Stimulated activated effector memory CD8-positive, alpha-beta T cell treated with anti-CD3 and anti-CD28 coated beads, Interleukin-12 subunit alpha, Interleukin-12 subunit beta, amount 100 ng/mL, for 72 hours (primary cell): ENCODE data around the gene PDLIM4.

Source experiments
- ATAC-seq: fragments of 150-1000 bp; cut with Tn5 transposase; 2 replicates; pipeline ENCODE4 v1.10.0; 2021
- DNase-seq, 2 donors: peaks; one replicate each; pipeline ENCODE4 v3.0.0; 2021 to 2022; ENCODE audit warnings: low spot score in 2 of 2
- H3K27ac Mint-ChIP-seq: one replicate; pipeline ENCODE4 v1.8.0; 2022; ENCODE audit warnings: mild to moderate bottlenecking, mixed read lengths
- H3K36me3 Mint-ChIP-seq: one replicate; pipeline ENCODE4 v1.8.0; 2022; ENCODE audit warnings: mild to moderate bottlenecking, mixed read lengths
- H3K4me1 Mint-ChIP-seq: one replicate; pipeline ENCODE4 v1.8.0; 2022; ENCODE audit warnings: mixed read lengths
- H3K4me3 Mint-ChIP-seq: one replicate; pipeline ENCODE4 v1.8.0; 2022; ENCODE audit warnings: mild to moderate bottlenecking, mixed read lengths
- H3K9me3 Mint-ChIP-seq: one replicate; pipeline ENCODE4 v1.8.0; 2022; ENCODE audit warnings: mixed read lengths

PDLIM4 gene, protein sequence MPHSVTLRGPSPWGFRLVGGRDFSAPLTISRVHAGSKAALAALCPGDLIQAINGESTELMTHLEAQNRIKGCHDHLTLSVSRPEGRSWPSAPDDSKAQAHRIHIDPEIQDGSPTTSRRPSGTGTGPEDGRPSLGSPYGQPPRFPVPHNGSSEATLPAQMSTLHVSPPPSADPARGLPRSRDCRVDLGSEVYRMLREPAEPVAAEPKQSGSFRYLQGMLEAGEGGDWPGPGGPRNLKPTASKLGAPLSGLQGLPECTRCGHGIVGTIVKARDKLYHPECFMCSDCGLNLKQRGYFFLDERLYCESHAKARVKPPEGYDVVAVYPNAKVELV

DNA sequence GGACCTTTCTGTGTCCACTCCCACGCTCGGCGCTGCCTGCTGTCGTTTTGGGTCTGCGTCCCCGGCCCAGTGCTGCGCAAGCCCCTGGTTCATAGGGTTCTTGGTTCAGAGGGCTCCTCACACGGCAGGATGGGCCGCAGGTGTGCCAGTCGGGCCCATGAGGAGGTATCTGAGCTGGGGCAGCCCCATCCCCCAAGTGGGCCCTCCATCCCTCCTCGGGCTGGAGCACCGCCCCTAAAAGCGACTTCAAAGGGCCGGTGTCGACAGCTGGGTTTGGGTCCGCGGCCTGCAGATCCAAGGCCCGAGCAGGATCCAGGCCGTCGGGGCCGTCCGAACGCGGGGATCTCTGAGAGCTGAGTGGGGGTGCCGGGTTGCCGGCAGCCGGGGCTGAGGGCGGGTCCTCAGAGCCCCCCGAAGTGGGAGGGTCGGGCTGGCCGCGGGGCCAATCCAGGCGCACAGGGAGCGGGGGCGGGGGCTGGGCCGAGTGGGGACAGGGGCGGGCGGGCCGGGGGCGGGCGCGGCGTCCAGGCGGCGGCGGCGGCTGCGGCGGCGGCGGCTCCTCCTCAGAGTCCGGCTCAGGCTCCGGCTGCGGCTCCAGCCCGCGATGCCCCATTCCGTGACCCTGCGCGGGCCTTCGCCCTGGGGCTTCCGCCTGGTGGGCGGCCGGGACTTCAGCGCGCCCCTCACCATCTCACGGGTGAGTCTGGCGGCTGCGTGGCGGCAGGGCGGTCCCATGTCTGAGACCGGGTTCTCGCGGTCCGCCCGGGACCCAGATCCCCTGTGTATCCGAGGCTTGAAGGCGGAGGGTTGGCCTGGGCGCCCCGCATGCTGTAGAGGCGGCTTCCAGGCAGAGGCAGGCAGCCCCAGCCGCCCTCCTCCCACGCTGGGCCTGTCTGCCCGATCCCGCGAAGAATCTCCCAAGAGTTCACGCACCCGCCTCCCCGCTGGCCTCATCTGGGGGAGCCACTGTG lies at the start of gene PDLIM4:
Gene PDLIM4 (plus strand): TSS at position 566 of the 971 bp plus-strand sequence. CDS start 39 bp downstream, at position 605.
- H3K27ac Mint-ChIP-seq, result no peak within 1 kb of the TSS
- H3K4me1 Mint-ChIP-seq, result peaks cover 21% of the 10 kb centered on the region
- H3K9me3 Mint-ChIP-seq, result no peaks in the 10 kb centered on the region
- no peak for DNase-seq
- no peaks in the 10 kb centered on the region for H3K36me3 Mint-ChIP-seq
- peak within 1 kb of the TSS; percentile 2 for H3K4me3 Mint-ChIP-seq
- no peak for ATAC-seq

DNA sequence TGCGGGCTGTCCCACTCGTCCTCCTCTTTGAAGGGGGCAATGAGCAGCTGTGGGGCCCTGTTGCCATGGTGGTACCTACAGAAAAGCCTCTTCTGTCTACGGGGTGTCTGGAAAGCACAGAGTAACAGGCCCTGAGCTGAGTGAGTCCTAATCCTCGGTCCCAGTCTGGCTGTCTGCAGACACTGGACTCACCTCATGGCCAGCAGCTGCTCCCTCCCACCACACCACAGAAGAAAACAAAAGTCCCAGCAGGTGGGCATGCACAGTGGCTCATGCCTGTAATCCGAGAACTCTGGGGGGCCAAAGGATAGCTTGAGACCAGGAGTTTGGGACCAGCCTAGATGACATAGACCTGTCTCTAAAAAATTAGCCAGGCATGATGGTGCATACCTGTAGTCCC lies 49.7 kb upstream of the PDLIM4 start:
- Mint-ChIP-seq H3K36me3 (peaks cover 15% of the 10 kb centered on the region), H3K27ac (no peak overlapping the region), H3K9me3 (no peaks in the 10 kb centered on the region), H3K4me3 (no peak overlapping the region), H3K4me1 (peaks cover 14% of the 10 kb centered on the region)
- ATAC-seq, result no peak
- no peak for DNase-seq

DNA sequence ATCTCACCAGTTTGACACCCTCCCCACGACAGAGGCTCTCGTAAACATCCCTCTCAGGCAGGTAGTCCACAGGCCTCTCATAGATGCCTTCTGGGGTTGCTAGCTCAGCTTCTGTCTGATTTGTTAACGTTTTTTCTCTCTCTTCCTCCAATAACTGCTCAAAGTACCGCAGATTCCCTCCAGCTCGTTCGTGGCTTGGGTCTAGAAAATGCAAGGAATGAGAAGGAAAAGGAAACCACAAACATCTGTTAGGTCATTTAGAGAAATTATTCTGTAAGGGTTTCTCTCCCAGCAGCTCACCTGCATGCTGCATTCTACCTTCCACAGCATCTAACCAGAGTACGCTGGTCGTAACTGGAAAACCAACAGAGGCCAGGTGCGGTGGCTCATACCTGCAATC lies 48.4 kb upstream of the PDLIM4 start:
- H3K36me3 Mint-ChIP-seq, result peaks cover 10% of the 10 kb centered on the region
- no peak overlapping the region for H3K4me3 Mint-ChIP-seq
- H3K9me3 Mint-ChIP-seq, result no peaks in the 10 kb centered on the region
- no peak for ATAC-seq
- no peak for DNase-seq
- H3K4me1 Mint-ChIP-seq, result peaks cover 8% of the 10 kb centered on the region
- no peak overlapping the region for H3K27ac Mint-ChIP-seq

- H3K27ac Mint-ChIP-seq, result no peak overlapping the region
- ATAC-seq (no peak), DNase-seq (no peak)
- peaks cover 10% of the 10 kb centered on the region for H3K36me3 Mint-ChIP-seq
- H3K9me3 Mint-ChIP-seq, result no peaks in the 10 kb centered on the region
- no peak overlapping the region for H3K4me3 Mint-ChIP-seq
- H3K4me1 Mint-ChIP-seq, result peaks cover 4% of the 10 kb centered on the region
Observed at GRCh38 chr5:132209901-132210545, 47.5 kb upstream of the PDLIM4 start.

DNA sequence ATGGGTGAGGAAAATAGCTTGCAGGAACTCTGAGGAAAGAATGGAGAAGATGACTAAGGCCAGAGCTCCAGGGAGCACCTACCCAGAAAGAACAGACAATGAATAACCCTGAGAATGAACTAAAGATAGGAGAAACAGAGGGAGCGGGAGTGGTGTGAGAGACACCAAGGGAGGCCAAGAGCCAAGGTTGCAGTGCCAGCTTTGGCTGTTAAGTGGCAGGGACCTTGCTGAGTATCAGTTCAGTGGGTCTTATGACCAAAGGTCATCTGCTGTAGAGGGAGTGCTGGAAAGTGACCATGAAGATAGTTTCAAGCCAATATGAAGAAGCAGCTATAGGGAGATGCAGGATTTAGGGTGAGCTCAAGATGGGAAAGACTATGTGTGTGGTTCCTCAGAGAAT lies 46.6 kb upstream of the PDLIM4 start:
- no peaks in the 10 kb centered on the region for H3K9me3 Mint-ChIP-seq
- ATAC-seq (no peak), DNase-seq (no peak)
- no peak overlapping the region for H3K27ac Mint-ChIP-seq
- H3K36me3 Mint-ChIP-seq, result peaks cover 10% of the 10 kb centered on the region
- H3K4me3 Mint-ChIP-seq, result no peak overlapping the region
- H3K4me1 Mint-ChIP-seq, result peaks cover 4% of the 10 kb centered on the region

GRCh38 chr5:132211787-132212186 lies 45.7 kb upstream of the PDLIM4 start:
- no peak for ATAC-seq
- no peak for DNase-seq
- Mint-ChIP-seq H3K4me1 (peaks cover 4% of the 10 kb centered on the region), H3K36me3 (peaks cover 13% of the 10 kb centered on the region), H3K27ac (no peak overlapping the region), H3K4me3 (no peak overlapping the region), H3K9me3 (no peaks in the 10 kb centered on the region)

DNA sequence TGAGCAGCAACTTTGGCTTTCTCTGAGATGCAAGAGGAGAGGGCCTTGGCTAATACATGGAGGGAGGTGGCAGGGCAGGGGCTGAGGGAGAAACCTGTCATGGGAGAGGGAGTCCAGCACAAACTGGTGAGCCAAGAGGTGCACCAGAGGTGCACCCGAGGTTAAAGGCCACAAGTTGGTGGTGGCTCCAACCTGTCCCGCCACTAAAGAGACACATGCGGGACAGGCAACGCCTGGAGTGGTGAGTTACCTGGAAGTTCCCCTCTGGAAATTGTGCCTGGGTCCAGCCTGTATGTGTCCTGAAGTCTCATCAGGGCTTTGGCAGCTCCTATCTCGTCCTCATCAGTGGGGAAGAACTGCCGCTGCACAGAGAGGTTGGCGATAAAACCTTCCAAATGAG lies 43.8 kb upstream of the PDLIM4 start:
- ATAC-seq, result no peak
- Mint-ChIP-seq H3K36me3 (peaks cover 17% of the 10 kb centered on the region), H3K27ac (no peak overlapping the region), H3K4me3 (no peak overlapping the region), H3K4me1 (no peaks in the 10 kb centered on the region), H3K9me3 (no peaks in the 10 kb centered on the region)
- DNase-seq, result no peak

- DNase-seq, result no peak
Observed at GRCh38 chr5:132214491-132214890, 43.0 kb upstream of the PDLIM4 start.

GRCh38 chr5:132215329-132215728 lies 42.2 kb upstream of the PDLIM4 start:
- ATAC-seq, result no peak
- Mint-ChIP-seq H3K27ac (no peak overlapping the region), H3K36me3 (peaks cover 12% of the 10 kb centered on the region), H3K4me1 (no peaks in the 10 kb centered on the region), H3K4me3 (no peak overlapping the region), H3K9me3 (no peaks in the 10 kb centered on the region)
- no peak for DNase-seq

More at GRCh38 chr5:132214491-132214890, 43.0 kb upstream of the PDLIM4 start:
- Mint-ChIP-seq H3K4me3 (no peak overlapping the region), H3K27ac (no peak overlapping the region), H3K4me1 (no peaks in the 10 kb centered on the region), H3K9me3 (no peaks in the 10 kb centered on the region), H3K36me3 (peaks cover 12% of the 10 kb centered on the region)
- no peak for ATAC-seq

- Mint-ChIP-seq H3K4me1 (no peaks in the 10 kb centered on the region), H3K4me3 (no peak overlapping the region), H3K36me3 (peaks cover 12% of the 10 kb centered on the region), H3K9me3 (no peaks in the 10 kb centered on the region), H3K27ac (no peak overlapping the region)
- ATAC-seq, result no peak
- DNase-seq, result no peak
Observed at GRCh38 chr5:132218321-132218720, 39.2 kb upstream of the PDLIM4 start.

GRCh38 chr5:132219289-132219970 lies 38.1 kb upstream of the PDLIM4 start:
- no peak overlapping the region for H3K4me3 Mint-ChIP-seq
- no peaks in the 10 kb centered on the region for H3K9me3 Mint-ChIP-seq
- ATAC-seq, result no peak
- DNase-seq, result no peak
- peaks cover 3% of the 10 kb centered on the region for H3K4me1 Mint-ChIP-seq
- H3K27ac Mint-ChIP-seq, result no peak overlapping the region
- peaks cover 12% of the 10 kb centered on the region for H3K36me3 Mint-ChIP-seq

DNA sequence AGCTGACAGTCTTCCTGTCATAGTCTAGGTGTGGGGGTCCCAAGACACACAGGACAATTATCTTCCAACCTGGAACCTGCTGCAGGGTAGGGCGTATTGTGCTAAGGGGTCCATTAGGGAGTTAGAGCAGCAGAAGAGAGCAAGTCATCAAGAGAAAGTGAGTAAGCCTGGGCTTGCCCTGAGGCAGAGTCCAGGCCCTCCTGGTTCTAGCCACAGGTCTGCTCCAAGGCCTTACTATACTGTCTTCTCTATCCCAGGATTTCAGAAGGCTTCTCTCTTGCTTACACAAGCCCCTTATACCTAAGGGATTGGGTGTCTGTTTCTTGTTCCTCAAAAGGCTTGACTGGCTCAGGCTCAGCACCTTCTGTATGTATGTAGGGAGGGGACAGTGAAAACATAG lies 37.5 kb upstream of the PDLIM4 start:
- Mint-ChIP-seq H3K27ac (no peak overlapping the region), H3K9me3 (no peaks in the 10 kb centered on the region), H3K36me3 (peaks cover 12% of the 10 kb centered on the region), H3K4me1 (peaks cover 8% of the 10 kb centered on the region), H3K4me3 (no peak overlapping the region)
- ATAC-seq (peak; percentile 33), DNase-seq (no peak)

DNA sequence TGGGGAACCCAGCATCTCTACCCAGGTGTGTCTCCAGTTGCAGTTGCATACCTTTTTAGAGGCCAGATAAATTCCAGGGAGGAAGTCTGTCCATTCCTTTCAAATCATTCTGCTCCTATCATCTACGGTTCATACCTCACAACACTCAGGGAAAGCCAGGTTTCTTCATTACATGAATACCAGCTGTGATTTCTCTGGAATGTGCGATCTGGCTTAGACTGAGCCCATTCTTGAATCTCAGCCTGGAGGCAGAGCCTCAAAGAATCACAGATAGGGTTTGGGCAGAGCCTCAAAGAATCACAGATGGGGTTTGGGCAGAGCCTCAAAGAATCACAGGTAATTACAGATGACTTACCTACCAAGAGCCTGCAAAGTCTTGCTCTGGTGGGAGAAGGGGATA lies 37.0 kb upstream of the PDLIM4 start:
- ATAC-seq, result no peak

GRCh38 chr5:132221781-132222648 lies 35.5 kb upstream of the PDLIM4 start:
- H3K4me1 Mint-ChIP-seq, result peaks cover 21% of the 10 kb centered on the region
- H3K4me3 Mint-ChIP-seq, result no peak overlapping the region
- no peak for DNase-seq
- no peak overlapping the region for H3K27ac Mint-ChIP-seq
- H3K36me3 Mint-ChIP-seq, result peaks cover 6% of the 10 kb centered on the region
- no peak for ATAC-seq
- H3K9me3 Mint-ChIP-seq, result no peaks in the 10 kb centered on the region

More for the DNA sequence above, 37.0 kb upstream of the PDLIM4 start:
- DNase-seq, result no peak
- Mint-ChIP-seq H3K4me1 (peaks cover 12% of the 10 kb centered on the region), H3K27ac (no peak overlapping the region), H3K36me3 (peaks cover 12% of the 10 kb centered on the region), H3K9me3 (no peaks in the 10 kb centered on the region), H3K4me3 (no peak overlapping the region)
